Measurements from ENCODE around the gene SPG7.

Gene SPG7

DNA sequence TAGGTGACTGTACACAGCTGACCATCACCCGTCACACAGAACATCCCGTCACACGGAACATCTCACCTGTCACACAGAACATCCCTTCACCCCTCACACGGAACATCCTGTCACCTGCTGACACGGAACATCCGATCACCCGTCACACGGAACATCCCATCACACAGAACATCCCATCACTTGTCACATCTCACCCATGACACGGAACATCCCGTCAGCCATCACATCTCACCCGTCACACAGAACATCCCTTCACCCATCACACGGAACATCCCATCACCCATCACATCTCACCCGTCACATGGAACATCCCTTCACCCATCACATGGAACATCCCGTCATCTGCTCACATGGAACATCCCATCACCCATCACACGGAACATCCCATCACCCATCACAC is 71.1 kb downstream of the SPG7 start:
- DNase-seq (ENCODE audit: low read depth, low spot score): no peak
- H3K4me3 ChIP-seq (ENCODE audit: low read depth, low read length): no peak overlapping the region
- TF ChIP-seq, protein P1, sequence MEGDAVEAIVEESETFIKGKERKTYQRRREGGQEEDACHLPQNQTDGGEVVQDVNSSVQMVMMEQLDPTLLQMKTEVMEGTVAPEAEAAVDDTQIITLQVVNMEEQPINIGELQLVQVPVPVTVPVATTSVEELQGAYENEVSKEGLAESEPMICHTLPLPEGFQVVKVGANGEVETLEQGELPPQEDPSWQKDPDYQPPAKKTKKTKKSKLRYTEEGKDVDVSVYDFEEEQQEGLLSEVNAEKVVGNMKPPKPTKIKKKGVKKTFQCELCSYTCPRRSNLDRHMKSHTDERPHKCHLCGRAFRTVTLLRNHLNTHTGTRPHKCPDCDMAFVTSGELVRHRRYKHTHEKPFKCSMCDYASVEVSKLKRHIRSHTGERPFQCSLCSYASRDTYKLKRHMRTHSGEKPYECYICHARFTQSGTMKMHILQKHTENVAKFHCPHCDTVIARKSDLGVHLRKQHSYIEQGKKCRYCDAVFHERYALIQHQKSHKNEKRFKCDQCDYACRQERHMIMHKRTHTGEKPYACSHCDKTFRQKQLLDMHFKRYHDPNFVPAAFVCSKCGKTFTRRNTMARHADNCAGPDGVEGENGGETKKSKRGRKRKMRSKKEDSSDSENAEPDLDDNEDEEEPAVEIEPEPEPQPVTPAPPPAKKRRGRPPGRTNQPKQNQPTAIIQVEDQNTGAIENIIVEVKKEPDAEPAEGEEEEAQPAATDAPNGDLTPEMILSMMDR (IDR thresholded peaks at IDR 0.05; ENCODE audit: low read depth, low read length): no peak
- in situ Hi-C loops (cut with HindIII; ENCODE audit: low sequenced_read_pairs): no loop called here

DNA sequence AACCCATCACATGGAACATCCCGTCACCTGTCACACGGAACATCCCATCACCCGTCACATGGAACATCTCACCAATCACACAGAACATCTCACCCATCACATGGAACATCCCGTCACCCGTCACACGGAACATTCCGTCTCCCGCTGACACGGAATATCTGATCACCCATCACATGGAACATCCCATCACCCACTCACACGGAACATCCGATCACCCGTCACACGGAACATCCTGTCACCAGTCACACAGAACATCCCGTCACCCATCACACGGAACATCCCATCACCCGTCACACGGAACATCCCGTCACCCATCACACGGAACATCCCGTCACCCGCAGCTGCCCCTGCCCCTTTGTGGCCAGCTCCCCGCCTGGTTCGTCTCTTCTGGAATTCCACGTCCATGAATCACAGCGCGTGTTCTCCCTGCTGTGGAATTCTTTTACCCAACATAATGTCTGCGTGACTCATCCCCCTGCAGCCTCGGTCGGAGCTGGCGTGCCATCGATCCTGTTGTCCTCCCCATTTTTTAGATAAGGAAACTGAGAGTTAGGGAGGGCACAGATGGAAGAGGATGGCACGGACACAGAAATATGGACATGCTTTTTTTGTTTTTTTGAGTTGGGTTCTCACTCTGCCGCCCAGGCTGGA is 73.0 kb downstream of the SPG7 start:
- no peak overlapping the region for H3K4me3 ChIP-seq (ENCODE audit: low read depth, low read length)
- TF ChIP-seq, protein P1 (IDR thresholded peaks at IDR 0.05; ENCODE audit: low read depth, low read length): no peak
- DNase-seq (ENCODE audit: low read depth, low spot score): peak; percentile 98
- in situ Hi-C loops (cut with HindIII; ENCODE audit: low sequenced_read_pairs): no loop called here

DNA sequence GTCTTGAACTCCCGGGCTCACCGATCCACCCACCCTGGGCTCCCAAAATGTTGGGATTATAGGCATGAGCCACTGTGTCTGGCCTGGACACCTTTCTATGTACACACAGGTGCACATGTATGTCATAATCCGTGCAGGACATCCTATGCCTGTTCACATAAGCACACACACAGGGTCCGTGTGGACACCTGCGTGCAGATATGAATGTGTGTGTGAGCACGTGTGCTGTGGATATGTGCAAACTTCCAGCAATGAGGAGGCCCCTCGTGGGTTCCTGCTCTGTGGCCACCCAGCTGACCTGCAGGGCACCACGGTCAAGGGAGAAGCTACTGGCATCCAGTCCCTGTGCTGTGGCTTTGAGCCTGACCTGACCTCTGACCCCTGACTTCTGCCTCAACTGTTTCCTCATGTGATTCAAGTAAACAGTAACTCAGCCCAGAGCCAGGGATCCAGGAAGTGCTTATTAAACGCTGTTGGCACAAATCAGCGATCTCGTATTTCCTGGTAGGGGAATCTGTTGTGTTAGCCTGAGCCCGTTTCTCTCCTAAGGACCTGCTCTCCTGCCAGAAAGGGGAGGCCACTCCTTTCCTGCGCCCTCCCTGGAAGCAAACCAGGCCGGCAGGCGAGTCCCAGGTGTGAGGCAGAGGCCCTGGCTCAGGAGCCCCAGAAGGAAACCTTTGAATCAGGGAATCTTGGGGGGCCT is 73.8 kb downstream of the SPG7 start:
- no peak overlapping the region for H3K4me3 ChIP-seq (ENCODE audit: low read depth, low read length)
- TF ChIP-seq, protein P1 (IDR thresholded peaks at IDR 0.05; ENCODE audit: low read depth, low read length): no peak
- peak; percentile 72 for DNase-seq (ENCODE audit: low read depth, low spot score)
- in situ Hi-C loops (cut with HindIII; ENCODE audit: low sequenced_read_pairs): no loop called here

DNA sequence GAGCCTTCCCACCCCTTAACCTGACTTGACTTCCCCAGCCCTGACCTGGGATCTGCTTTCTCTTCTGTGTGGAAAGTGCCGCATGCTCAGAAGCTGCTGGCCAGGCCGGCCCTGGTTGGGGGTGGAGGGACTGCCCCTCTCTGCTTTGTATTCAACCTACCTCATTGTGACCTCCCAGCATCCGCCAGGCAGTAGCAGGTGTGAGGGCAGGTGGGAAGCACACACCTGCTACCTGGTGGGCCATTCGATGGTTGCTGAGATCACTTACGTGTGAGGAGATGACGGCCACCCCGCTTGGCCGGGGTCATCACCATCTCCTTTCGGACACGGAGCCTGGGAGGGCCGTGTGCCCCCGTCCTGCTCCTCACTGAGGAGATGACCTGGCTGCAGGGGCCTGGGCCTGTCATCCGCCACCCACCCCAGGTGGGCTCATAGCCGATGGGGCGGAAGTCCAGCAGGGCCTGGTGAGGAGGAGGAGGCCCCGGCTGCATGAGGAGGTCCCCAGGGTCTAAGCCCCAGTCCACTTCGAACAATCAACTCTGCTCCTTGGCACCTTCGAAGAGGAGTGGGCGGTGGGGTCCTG is 74.5 kb downstream of the SPG7 start:
- TF ChIP-seq, protein P1 (IDR thresholded peaks at IDR 0.05; ENCODE audit: low read depth, low read length): no peak
- in situ Hi-C loops (cut with HindIII; ENCODE audit: low sequenced_read_pairs): no loop called here
- H3K4me3 ChIP-seq (ENCODE audit: low read depth, low read length): no peak overlapping the region
- DNase-seq (ENCODE audit: low read depth, low spot score): no peak

DNA sequence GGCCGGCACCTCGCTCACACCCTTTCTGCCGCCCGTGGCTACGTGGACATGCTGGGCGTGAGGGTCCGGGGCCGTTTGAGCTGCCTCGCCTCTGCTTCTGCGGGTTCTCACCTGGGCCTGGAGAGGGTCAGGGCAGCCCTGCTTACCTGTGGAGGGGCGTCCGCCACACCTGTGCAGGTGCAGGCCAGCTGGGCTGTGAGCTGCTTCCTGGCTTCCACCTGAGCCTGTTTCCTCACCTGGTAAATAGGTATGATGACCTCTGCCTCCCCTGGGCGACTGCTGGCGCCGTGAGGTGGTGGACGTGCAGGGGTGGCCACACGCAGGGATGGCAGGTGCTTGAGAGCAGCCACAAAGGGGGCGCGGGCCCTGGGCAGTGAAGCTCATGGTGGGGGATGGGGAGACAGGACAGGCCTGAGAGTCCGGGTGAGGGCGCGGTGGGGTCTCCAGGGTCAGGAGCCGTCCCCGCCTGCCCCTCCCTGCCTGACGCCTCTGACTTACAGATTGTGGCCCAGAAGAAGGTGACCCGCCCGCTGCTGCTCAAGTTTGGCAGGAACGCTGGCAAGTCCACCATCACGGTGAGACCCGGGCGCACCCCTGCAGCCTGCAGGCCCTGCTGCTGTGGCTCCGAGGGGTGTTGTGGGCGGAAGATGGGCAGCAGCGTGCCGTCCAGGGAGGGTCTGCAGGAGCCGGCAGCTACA is 75.1 kb downstream of the SPG7 start:
- TF ChIP-seq, protein P1 (IDR thresholded peaks at IDR 0.05; ENCODE audit: low read depth, low read length): no peak
- DNase-seq (ENCODE audit: low read depth, low spot score): no peak
- no peak overlapping the region for H3K4me3 ChIP-seq (ENCODE audit: low read depth, low read length)
- in situ Hi-C loops (cut with HindIII; ENCODE audit: low sequenced_read_pairs): no loop called here

DNA sequence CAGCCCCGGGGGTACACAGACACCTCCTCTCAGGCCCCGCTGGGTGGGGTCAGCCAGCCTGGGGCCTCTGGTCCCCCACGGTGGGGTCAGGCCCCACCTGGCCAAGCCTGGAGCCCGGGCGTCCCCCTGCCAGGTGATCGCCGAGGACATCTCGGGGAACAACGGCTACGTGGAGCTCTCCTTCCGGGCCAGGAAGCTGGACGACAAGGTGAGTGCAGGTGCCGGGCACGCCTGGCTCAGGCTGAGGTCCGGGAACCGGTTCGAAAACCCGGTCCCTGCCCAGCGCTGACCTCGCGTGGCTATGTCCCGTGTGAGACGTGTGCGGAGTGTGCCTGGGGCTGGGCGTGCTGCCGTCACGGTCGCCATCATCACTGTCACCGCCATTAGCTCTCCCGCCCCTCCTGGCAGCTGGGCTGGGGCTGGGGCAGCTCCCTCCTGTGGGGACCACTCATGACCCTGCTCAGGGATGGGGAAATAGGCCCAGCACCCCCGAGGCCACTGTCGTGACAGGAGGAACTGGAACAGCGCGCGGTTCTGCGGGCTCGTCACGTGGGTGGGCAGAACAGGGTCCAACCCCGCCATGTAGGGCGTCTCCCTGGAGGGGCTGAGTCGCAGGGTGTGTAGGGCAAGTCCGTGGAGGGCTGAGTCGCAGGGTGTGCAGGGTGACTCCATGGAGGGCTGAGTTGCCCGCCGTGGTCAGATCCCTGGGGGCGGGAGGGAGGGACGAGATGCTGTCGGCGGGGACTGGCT is 75.9 kb downstream of the SPG7 start:
- no peak overlapping the region for H3K4me3 ChIP-seq (ENCODE audit: low read depth, low read length)
- DNase-seq (ENCODE audit: low read depth, low spot score): no peak
- TF ChIP-seq, protein P1 (IDR thresholded peaks at IDR 0.05; ENCODE audit: low read depth, low read length): no peak
- in situ Hi-C loops (cut with HindIII; ENCODE audit: low sequenced_read_pairs): no loop called here

All from astrocyte of the spinal cord (primary cell).